Fibroblast of mammary gland (primary cell): Measurements from ENCODE around the gene HSD17B2.
A peak's percentile ranks its signal among the peaks of the same experiment; 100 is the strongest.

Source experiments
- DNase-seq: peaks from one replicate; pipeline ENCODE4 v3.0.0-alpha.2; 2010; ENCODE audit warnings: low read depth
- H3K4me3 ChIP-seq: 2 replicates; pipeline ENCODE4 v1.5.1; 2011; ENCODE audit warnings: low read depth, mild to moderate bottlenecking, low read length, moderate library complexity; ENCODE audit not compliant: control insufficient read depth
- CTCF ChIP-seq: conservative IDR thresholded peaks from 2 replicates; pipeline ENCODE4 v1.5.1; 2011; ENCODE audit warnings: low read depth, low read length, inconsistent platforms; ENCODE audit not compliant: control insufficient read depth, insufficient read depth

The HSD17B2 gene

DNA sequence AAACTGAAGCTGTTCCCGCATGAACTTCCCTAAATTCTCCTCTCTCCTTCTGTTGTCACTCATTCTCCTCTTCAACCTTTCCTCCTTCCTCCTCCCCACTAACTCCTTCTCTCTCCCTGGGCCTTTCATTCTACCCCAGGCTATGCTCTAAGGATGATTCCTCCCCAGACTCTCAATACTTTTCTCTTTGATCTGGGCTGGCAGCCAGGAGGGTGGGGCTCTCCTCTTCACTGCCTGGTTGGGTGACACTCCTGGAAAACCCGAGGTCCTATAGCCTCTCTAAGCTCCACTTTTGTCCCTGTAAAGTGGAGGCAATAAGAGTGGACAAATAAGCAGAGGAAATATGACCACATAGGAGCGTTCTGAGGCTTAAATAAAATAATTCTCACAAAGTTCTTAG lies 46.2 kb downstream of the HSD17B2 start:
- DNase-seq, result no peak
- no peak for TF ChIP-seq CTCF

GRCh38 chr16:82082097-82082496 lies 47.0 kb downstream of the HSD17B2 start:
- DNase-seq, result no peak
- no peak for TF ChIP-seq CTCF
- no peak overlapping the region for H3K4me3 ChIP-seq

More for the DNA sequence above, 46.2 kb downstream of the HSD17B2 start:
- H3K4me3 ChIP-seq, result no peak overlapping the region

- H3K4me3 ChIP-seq, result no peak overlapping the region
- DNase-seq, result peak; percentile 56
- TF ChIP-seq CTCF, result no peak
Observed at GRCh38 chr16:82082543-82083244, 47.6 kb downstream of the HSD17B2 start.

DNA sequence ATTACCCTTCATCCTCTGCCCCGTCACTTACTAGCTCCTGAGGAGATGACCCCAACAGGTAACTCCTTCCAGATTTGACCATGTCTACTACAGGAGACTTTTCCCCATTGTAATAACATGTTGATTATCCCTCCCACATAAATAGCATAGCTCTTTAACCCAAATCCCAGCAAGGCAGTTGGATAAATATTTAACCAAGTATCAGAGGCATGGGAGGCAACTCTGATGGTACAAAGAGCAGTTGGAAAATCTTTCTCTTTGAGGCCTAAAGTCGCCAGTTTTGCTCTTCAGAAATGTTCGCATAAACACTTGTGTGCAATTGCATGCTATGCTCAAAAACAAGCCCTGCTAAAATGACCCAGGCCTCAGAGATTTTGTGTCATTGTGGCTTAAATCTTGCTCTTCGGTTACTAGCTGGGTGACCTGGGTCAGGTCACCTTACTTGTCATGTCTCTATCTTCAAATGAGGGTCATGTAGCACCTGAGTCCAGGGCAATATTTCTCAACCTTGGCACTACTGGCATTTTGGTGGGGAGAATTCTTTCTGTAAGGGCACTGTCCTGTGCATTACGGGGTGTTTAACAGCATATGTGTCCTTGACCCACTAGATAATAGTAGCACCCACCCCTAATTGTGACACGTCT lies 48.8 kb downstream of the HSD17B2 start:
- no peak for TF ChIP-seq CTCF
- H3K4me3 ChIP-seq, result no peak overlapping the region
- DNase-seq, result no peak

DNA sequence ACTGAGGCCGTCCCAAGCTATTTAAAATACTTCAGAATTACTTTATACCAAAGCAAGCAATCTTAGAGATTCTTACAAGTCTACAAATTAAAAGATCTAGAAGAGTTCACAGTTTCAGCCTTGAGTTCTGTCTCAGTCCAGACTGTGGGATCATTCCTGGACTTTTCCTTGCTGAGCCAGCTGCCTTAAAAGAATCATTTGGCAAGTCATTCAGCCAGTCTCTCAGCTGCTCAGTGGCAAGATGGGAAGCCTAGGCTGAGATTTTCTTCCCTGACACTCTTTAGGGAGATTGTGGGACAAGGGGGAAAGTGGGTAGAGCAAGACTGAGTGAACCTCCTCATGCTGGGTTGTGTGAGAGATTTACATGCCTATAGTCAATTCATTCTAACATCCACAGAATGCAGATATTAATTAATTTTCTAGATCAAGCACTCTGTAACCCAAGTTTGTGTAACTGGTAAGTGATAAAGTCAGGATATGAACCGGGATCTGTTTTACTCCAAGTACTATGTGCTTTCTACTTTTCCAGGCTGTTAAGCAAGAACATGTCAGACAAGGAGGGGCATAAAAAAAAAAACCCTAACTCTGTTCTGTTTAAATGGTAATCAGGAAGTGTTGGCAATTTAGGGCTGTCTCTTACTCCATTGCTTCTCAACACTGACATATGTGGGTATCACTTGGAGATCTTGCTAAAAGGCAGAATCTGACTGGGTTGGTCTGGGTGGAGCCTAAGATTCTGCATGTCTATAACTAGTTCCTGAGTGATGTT lies 50.1 kb downstream of the HSD17B2 start:
- no peak overlapping the region for H3K4me3 ChIP-seq
- DNase-seq, result no peak
- TF ChIP-seq CTCF, result no peak

GRCh38 chr16:82088483-82088882 lies 53.4 kb downstream of the HSD17B2 start:
- DNase-seq, result no peak
- TF ChIP-seq CTCF, result no peak
- no peak overlapping the region for H3K4me3 ChIP-seq
